Ecto neural progenitor cell (in vitro differentiated cells): ENCODE data around the gene WSCD1.

Experiments
- DNase-seq: peaks from one replicate; pipeline ENCODE4 v3.0.0-alpha.2; 2018; ENCODE audit warnings: low spot score

WSCD1 gene

GRCh38 chr17:6107791-6108190, 37.6 kb downstream of the WSCD1 start:
- DNase-seq, result no peak

- no peak for DNase-seq
These were observed 38.2 kb downstream of the WSCD1 start for GRCh38 chr17:6108382-6108781.

- no peak for DNase-seq
These were observed 38.8 kb downstream of the WSCD1 start for GRCh38 chr17:6108987-6109386.

- no peak for DNase-seq
These were observed 39.4 kb downstream of the WSCD1 start for GRCh38 chr17:6109536-6109935.

- DNase-seq, result no peak
These were observed 39.9 kb downstream of the WSCD1 start for GRCh38 chr17:6110088-6110487.

- DNase-seq, result no peak
These were observed 40.4 kb downstream of the WSCD1 start for GRCh38 chr17:6110592-6110991.

- DNase-seq, result peak; percentile 39
These were observed 50.2 kb downstream of the WSCD1 start for GRCh38 chr17:6120351-6120750.

- DNase-seq, result no peak
These were observed 54.7 kb downstream of the WSCD1 start for GRCh38 chr17:6124856-6125255.

- DNase-seq, result peak; percentile 26
These were observed 56.6 kb downstream of the WSCD1 start for GRCh38 chr17:6126768-6127167.

GRCh38 chr17:6134721-6135120, 64.5 kb downstream of the WSCD1 start:
- DNase-seq, result no peak

GRCh38 chr17:6135236-6135635, 65.1 kb downstream of the WSCD1 start:
- no peak for DNase-seq

GRCh38 chr17:6135996-6136395, 65.8 kb downstream of the WSCD1 start:
- no peak for DNase-seq

GRCh38 chr17:6137716-6138502, 67.7 kb downstream of the WSCD1 start:
- DNase-seq, result no peak

- no peak for DNase-seq
These were observed 68.7 kb downstream of the WSCD1 start for GRCh38 chr17:6138761-6139446.

- DNase-seq, result no peak
These were observed 69.3 kb downstream of the WSCD1 start for GRCh38 chr17:6139447-6139832.

- DNase-seq, result no peak
These were observed 70.0 kb downstream of the WSCD1 start for GRCh38 chr17:6140188-6140587.

GRCh38 chr17:6140728-6141330, 70.7 kb downstream of the WSCD1 start:
- DNase-seq, result no peak

- DNase-seq, result no peak
These were observed 72.5 kb downstream of the WSCD1 start for GRCh38 chr17:6142701-6143100.

GRCh38 chr17:6145946-6146345, 75.8 kb downstream of the WSCD1 start:
- no peak for DNase-seq

- no peak for DNase-seq
These were observed 76.9 kb downstream of the WSCD1 start for GRCh38 chr17:6147042-6147441.

- no peak for DNase-seq
These were observed 83.2 kb downstream of the WSCD1 start for GRCh38 chr17:6153375-6153774.

GRCh38 chr17:6157716-6158115, 87.5 kb downstream of the WSCD1 start:
- no peak for DNase-seq

GRCh38 chr17:6159541-6160231, 89.5 kb downstream of the WSCD1 start:
- no peak for DNase-seq
